GM18499 (cell line): ENCODE results near the gene EML6.

ENCODE experiments used
- ATAC-seq: cut with Tn5 transposase; IDR thresholded peaks from one replicate; pipeline ENCODE4 v1.9.1; 2021; ENCODE audit warnings: moderate number of reproducible peaks; ENCODE audit not compliant: insufficient read depth, unreplicated experiment

Gene EML6

GRCh38 chr2:54902763-54903162 is 179.3 kb downstream of the EML6 start:
- ATAC-seq, result no peak

DNA sequence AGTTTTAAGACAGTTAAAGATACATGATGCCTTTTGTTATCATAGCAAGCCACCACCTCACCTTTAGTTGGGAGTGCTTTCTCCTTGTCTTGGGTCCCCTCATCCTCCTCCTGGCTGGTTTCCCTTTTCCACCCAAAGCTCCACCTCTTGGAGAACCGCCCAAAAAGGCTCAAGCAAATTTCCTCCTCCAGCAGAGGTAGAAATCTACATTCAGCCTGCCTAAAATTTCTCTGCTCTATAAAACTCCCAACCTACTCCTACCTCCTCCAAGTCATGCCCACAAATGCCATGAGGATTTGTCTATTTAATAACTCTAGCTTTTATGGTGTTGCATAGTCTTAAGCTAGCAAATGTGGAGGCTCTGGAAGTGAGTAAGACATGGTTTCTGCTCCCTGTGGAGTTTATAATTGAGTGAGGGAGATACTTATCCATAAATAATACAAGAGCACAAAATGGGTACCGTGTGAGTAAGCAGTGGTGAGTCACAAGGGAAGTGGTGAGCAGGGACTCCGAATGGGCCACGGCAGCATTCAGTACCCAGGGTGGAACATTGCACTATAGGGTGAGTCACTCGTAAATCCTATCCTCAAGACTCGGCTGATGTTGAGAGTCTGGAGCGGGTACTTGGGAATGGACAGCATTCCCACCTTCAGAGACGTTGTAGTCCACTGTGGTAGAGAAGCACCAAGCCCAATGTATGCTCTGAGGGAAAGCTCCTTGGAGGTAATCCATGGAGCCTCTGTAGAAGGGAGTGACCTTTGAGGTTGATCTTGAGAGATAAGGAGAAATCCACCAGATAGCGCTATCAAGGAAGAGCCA is 180.5 kb downstream of the EML6 start:
- ATAC-seq, result no peak

DNA sequence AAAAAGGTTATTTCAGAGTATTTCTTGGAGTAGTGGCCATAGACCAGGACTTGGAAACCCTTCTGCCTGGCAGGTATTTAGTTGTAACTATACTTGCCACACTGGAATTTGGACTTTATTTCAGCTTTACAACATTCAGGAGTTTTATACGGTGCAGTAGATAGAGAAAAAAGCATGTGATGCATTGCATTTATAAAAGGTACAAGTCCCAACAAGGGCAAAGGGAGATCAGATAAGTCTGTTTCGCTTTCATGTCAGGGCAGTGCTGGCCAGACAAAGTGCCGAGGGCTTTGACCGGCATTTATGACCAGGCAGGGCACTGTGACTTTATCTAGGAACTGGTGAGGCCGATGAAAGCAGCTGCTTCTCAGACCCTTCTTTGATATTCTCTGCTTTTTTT is 181.4 kb downstream of the EML6 start:
- ATAC-seq, result no peak

- ATAC-seq, result no peak
Observed at GRCh38 chr2:54906716-54907115, 183.3 kb downstream of the EML6 start.

GRCh38 chr2:54907663-54908062 is 184.2 kb downstream of the EML6 start:
- ATAC-seq, result no peak

DNA sequence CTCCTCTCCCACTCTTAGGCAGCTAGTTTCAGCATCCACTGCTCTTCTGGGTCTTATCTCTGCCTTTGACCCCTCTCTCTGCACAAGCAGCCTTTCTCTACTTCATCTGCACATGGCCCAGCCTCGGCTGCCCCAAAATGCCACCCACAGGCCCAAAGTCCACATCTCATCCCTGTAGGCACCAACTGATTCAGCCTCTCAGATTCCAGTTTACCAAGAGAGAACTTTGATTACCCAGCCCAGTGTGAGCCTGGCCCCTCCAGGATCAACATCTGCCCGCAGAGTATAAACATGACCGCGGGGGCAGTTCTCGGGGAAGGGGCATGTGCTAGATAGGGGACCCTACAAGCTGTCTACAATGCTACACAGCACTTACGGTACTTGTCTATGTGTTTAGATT is 185.1 kb downstream of the EML6 start:
- ATAC-seq, result no peak

DNA sequence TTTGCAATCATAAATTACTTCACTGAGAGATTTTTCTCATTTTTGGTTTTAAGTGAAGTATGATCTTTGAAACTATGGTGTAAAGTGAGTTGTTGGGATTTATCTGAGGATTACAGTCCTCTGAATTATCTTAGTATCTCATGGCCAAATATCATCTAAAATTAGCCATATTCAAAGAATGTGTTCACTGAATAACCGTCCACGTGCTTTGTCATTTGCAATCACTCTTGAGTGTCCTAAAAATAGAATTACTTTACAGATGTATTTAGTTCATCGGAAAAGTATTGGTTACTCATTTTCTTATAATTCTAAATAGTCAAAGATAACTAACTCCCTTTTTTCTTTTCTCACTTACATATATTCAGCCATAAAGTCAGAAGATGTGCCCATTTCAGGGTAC is 185.5 kb downstream of the EML6 start:
- no peak for ATAC-seq

DNA sequence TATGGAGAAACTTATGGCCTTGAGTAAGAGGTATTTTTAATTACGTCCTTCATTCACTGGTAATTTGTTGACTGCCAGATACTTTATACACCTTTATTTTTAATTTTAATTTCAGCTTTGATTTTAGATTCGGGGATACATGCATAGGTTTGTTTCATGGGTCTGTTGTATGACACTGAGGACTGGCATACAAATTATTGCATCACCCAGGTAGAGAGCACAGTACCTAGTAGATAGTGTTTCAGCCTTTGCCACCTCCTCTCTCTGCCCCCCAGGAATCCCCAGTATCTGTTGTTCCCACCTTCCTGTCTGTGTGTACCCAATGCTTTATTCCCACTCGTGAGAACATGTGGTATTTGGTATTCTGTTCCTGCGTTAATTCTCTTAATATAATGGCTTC is 188.8 kb downstream of the EML6 start:
- ATAC-seq, result no peak

DNA sequence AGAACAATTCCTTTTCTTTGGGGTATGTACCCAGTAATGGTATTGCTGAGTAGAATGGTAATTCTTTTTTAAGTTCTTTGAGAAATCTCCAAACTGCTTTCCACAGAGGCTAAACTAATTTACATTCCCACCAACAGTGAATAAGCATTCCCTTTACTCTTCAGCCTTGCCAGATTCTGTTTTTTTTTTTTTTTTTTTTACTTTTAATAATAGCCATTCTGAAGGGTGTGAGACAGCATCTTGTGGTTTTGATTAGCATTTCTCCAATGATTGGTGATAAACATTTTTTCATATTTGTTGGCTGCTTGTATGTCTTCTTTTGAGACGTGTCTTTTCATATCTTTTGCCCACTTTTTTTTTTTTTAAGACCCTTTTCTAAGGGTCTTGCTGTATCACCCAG is 189.4 kb downstream of the EML6 start:
- ATAC-seq, result no peak

DNA sequence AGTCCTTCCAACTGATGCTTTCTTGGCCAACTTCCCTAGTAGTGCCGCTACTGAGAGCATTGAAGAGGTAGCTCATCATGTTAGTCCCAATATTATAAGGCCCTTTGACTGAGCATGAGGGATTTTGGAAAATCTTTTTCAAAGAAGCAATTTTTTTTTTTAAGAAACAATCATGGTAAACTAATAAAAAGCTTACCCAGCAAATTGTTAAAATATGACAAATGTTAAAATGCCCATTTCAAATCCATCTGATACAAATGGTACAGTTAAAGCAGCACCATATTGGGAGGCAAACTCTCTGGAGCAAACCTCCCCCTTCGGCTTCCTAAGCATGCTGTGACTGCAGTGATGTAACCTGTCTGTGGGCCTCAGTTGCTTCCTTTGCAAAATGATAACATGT is 191.2 kb downstream of the EML6 start:
- no peak for ATAC-seq

DNA sequence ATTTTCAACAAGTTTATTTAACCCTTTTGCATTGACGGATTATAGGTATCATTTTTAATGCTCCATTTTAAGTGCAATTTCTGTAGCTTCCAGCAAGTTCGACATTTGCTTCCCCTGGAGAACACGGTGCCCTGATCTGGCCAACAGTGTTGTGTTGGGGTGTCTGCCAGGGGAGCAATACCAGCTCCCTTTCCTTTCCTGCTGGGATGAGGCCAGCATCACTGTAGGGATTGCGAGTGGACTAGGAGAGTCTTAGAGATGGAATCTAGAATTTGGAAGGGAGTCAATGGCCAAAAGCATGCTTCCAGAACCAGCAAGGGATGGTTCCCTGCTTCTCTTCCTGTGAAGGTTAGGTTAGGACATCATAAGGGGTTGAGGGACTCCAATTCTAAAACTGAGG is 191.6 kb downstream of the EML6 start:
- no peak for ATAC-seq

GRCh38 chr2:54916637-54917036 is 193.2 kb downstream of the EML6 start:
- ATAC-seq, result no peak

- ATAC-seq, result no peak
Observed at GRCh38 chr2:54918647-54919280, 195.3 kb downstream of the EML6 start.

DNA sequence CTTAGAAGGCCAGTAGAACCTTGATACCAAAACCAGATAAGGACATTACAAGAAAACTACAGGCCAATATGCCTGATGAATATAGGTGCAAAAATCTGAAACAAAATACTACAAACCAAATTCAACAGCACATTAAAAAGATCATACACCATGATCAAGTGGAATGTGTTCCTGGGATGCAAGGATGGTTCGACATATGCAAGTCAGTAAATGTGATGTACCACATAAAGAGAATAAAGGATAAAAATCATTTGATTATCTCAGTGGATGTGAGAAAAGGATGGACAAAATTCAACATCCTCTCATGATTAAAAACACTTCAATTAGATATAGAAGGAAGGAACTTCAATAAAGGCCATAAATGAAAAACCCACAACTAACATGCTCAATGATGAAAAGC is 197.2 kb downstream of the EML6 start:
- no peak for ATAC-seq

DNA sequence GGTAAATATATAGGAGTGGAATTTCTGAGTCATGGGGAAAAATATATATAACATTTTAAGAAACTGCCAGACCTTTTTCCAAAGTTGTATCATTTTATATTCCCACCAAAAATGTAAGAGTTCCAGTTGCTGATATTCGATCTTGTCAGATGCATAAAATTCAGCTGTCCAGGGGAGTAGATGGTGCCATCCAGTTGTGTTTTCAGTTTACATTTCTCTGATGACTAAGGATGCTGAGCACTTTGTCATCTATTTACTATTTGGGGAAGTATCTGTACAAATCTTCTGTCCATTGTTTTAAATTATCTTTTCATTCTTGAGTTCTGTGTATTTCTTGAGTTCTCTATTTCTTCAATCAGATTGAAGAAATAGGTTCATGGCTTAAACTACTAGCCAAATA is 200.7 kb downstream of the EML6 start:
- no peak for ATAC-seq

- ATAC-seq, result no peak
Observed at GRCh38 chr2:54925022-54925421, 201.6 kb downstream of the EML6 start.

DNA sequence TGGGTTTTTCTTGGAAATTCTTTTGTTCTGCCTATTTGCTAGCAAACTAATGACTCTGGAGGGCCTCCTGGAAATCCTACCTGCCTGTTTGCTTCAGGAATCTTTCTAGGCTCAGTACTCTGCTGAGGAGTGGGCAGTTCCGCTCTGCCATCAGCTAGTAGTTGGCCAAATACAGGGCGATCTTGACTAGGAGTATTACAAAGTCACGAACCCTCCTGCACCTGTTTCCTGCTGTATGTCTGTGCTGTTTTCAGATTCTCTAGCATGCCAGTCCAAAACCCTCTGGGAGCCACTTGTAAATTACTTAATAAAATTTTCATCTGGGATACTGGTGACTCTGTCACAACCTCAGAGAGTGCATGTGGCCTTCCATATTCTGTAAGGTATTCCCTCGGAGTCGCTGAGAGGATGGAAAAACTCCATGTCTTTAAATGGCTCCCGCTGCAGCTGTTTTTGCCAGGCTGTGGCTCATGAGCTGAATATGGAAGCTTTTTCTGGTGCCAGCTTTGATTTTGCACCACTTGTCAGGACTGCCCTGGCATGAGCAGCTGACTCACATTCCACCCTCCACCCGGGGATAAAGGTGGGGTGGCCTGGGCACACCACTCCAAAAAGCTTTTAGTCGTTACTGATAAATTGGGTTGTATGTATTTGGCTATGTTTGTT is 203.8 kb downstream of the EML6 start:
- no peak for ATAC-seq

DNA sequence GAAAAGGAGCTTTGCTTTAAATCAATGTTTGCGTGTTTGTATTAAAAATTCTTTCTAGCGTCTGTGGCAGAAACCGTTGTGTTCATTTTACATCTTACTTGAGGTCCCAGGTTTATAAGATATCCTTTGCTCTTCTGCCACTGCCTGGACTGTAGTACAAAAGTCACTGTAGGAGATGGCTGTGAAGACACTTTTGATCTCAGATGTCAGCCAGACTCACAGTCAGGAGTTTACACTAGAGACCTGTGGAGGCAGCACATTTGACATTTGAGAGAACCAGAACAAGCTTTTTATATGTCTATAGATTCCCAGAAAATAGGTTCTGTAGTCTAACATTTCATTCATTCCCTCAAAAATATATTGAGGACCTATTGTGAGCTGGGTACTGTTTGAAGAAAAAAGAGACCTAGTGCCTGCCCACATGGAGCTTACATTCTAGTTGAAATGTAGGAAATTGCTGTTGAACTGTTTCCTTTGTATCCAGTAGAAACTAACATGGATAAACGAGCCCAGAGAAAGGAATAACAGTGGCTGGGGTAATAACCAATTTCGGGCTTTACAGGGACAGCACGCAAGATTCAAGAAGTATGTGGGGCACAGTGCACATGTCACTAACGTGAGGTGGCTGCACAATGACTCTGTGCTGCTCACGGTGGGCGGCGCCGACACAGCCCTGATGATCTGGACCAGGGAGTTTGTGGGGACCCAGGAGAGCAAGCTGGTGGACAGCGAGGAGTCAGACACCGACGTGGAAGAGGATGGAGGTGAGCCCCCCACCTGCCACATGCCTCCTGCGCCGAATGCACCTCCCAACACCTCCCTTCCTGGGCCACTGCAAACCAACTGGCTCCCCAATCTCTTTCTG is 204.5 kb downstream of the EML6 start:
- ATAC-seq, result no peak

DNA sequence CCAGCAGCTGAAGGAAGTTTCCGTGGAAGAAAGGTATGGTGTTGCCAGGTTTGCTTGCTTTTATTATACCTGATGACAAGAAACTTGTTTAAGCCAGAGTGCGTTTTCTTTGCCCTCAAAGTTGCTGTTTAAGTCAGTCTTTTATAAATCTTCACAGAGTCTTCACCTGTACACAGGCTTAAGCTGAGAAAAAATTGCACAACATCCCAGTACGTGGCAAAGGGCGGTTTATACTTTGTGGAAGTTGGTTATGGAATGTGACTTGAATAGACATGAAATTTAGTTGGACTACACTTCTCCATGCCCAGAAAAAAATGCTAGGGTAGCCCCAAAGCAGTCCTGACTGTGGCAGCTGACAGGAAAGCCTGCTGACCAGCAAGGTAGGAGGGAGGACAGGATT is 205.3 kb downstream of the EML6 start:
- ATAC-seq, result no peak

DNA sequence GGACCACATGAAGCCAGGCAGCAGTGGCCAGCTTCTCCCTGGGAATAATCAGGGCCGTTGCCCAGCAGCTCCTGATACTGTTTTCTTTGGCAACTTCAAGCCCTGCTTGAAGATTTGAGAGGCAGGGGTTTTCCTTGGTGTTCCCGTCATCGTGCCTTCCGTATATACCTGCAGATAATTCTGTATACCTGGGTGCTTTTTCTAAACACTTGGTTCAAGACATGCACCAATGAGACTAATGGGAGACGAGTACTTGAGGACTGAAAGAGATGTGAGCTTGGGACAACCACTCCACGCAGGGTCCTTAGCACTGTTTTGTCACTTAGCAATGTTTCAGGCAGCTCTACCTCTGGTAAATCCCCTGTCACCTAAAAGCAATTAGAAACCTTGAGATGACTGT is 208.0 kb downstream of the EML6 start:
- no peak for ATAC-seq

DNA sequence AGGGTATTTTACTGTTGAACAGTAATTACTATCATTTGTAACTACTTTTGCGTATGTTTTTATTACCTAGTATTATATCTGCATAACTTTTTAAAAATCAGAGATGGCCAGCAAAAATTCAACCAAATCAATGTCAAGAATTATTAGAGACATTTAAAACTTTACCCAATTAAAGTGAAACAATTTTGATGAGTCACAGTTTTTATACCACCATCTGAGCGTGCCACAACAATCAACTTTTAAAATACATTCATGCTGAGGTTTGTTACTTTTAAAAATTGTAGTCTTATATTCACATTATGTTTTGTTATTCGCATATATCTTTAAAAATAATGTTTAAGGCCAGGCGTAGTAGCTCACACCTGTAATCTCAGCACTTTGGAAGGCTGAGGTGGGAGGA is 211.9 kb downstream of the EML6 start:
- no peak for ATAC-seq
